Measurements from ENCODE around the gene PLCB3.
"Not testable (repeated sequence)": the region's sequence is repeated elsewhere in the genome, so short reads cannot be mapped to it uniquely, and the experiment has no call there.

PLCB3 gene

DNA sequence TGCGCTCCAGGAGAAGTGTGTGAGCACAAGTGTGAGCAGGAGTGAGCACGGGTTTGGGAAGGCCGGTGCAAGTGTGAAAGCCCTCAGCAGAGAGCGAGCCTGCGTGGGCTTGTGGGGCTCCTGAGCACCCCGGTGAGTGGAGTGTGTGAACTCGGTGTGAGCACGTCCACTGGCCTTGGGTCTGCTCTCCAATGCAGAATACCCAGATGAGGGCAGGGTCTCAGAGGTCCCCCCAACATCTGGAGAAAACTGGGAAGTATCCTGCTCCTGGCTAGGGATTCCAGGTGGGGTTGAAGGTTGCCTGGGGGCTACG is 55.2 kb downstream of the PLCB3 start:
- DNase-seq, result no peak

DNA sequence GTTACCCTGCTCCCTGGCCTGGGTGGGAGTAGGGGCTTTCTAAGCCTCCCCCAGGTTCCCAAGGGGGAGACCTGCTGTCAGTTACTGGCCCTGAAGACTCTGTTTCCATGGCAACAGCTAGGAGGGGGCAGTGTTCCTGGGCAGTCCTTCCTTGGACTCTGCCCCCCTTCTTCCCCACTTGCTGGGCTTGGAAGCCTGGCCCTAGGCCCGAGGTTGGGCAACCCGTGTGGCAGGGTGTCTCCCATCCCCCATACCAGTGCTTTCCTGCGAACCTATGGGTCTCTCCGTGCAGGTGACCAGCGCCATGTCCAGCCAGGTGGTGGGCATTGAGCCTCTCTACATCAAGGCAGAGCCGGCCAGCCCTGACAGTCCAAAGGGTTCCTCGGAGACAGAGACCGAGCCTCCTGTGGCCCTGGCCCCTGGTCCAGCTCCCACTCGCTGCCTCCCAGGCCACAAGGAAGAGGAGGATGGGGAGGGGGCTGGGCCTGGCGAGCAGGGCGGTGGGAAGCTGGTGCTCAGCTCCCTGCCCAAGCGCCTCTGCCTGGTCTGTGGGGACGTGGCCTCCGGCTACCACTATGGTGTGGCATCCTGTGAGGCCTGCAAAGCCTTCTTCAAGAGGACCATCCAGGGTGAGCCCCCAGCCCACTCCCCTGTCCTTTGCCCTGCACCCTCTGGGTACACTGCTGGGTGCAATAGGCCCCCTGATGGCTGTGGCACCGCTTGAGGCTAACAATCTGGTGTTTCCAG is 55.7 kb downstream of the PLCB3 start:
- no peak for DNase-seq

DNA sequence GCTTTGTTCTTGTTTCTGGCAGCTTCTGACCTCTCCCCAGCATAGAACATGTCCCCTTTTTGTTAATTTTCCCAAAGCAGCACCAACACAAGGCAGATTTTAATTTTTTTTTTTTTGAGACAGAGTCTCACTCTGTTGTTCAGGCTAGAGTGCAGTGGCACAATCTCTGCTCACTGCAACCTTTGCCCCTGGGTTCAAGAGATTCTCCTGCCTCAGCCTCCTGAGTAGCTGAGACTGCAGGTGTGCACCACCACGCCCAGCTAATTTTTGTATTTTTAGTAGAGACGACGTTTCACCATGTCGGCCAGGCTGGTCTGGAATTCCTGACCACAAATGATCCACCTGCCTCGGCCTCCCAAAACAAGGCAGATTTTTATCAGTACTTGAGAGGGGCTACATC is 56.5 kb downstream of the PLCB3 start:
- DNase-seq, result not testable (repeated sequence)

DNA sequence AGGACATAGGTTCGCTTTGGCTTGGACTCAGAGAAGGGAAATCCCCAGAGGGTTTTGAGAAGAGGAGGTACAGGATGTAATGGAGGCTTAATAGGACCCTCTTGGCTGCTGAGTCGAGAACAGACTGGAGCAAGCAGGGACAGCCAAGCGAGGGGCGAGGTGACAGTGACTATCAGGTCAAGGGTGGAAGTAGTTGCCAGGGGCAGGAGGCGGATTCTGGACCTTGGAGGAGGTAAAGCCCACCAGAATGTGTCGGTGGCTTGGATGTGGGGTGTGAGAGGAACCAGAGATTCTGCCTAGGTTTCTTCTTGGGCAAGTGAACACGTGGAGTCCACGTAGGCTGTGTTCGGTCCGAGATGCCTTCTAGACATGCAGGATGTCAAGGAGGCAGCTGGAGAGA is 61.6 kb downstream of the PLCB3 start:
- no peak for DNase-seq

DNA sequence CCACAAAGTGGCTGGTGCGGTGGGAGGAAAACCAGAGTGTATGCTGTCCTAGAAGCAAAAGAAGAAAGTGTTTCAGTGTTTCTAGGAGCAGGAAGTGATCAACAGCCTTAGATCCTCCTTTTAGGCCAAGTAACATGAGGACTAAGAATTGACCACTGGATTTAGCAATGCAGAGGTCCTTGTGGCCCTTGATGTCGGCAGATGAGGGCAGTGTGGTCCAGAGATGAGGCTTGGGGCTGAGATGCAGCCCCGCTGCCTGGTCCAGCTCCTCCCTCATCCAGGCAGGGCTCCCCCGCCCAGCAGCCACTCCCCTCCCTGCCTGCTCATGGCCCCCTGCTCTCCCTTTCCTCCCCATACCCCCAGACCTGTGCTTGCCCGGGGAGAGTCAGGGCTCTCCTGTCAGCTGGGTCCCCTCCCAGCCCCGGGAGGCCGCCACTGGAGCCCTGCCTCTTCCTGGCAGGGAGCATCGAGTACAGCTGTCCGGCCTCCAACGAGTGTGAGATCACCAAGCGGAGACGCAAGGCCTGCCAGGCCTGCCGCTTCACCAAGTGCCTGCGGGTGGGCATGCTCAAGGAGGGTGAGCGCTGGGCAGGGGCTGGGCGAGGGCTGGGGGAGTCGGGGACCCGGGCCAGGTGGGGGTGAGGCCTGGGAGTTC is 62.3 kb downstream of the PLCB3 start:
- no peak for DNase-seq

DNA sequence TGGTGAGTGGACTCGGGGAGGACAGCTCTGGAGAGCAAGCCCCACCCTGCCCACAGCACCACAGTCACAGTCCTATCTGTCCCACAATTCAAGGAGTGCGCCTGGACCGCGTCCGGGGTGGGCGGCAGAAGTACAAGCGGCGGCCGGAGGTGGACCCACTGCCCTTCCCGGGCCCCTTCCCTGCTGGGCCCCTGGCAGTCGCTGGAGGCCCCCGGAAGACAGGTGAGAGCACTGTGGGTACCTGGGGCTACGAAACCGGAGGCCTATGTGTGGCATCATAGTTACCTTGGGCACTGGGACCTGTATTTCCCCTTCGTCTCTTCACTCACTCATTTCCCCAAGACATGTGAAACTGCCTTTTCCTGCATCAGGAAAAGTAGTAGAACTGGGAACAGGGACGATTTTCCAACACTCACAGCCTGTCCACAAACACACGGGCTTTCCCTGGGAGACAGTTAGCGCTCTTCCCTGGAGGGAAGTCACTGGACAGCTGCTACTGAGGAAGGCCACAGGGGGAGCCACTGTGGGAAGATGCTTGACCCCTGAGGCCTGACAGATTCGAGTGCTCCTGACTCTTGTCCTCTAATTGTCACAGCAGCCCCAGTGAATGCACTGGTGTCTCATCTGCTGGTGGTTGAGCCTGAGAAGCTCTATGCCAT is 62.9 kb downstream of the PLCB3 start:
- DNase-seq, result no peak

DNA sequence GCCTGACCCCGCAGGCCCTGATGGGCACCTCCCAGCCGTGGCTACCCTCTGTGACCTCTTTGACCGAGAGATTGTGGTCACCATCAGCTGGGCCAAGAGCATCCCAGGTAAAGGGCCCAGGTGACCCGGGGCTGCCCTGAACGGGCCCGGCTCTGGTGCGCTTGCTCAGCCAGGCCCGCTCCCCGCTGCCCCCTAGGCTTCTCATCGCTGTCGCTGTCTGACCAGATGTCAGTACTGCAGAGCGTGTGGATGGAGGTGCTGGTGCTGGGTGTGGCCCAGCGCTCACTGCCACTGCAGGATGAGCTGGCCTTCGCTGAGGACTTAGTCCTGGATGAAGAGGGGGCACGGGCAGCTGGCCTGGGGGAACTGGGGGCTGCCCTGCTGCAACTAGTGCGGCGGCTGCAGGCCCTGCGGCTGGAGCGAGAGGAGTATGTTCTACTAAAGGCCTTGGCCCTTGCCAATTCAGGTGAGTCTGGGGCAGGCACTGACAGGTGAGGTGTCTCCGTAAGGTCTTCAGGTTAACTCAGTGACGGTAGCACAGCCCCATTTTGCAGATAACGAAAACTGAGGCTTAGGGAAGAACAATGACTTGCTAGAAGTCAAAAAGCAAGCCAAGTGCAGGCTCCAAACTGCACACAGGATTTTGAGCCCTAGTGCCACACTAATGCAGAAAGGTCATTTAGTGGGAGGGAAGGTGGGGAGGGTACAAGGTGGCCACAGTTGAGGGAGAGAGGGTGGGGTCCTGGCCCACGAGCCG is 63.7 kb downstream of the PLCB3 start:
- no peak for DNase-seq

DNA sequence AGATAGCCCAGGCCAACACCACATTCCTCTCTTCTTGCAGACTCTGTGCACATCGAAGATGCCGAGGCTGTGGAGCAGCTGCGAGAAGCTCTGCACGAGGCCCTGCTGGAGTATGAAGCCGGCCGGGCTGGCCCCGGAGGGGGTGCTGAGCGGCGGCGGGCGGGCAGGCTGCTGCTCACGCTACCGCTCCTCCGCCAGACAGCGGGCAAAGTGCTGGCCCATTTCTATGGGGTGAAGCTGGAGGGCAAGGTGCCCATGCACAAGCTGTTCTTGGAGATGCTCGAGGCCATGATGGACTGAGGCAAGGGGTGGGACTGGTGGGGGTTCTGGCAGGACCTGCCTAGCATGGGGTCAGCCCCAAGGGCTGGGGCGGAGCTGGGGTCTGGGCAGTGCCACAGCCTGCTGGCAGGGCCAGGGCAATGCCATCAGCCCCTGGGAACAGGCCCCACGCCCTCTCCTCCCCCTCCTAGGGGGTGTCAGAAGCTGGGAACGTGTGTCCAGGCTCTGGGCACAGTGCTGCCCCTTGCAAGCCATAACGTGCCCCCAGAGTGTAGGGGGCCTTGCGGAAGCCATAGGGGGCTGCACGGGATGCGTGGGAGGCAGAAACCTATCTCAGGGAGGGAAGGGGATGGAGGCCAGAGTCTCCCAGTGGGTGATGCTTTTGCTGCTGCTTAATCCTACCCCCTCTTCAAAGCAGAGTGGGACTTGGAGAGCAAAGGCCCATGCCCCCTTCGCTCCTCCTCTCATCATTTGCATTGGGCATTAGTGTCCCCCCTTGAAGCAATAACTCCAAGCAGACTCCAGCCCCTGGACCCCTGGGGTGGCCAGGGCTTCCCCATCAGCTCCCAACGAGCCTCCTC is 64.6 kb downstream of the PLCB3 start:
- not testable (repeated sequence) for DNase-seq

DNA sequence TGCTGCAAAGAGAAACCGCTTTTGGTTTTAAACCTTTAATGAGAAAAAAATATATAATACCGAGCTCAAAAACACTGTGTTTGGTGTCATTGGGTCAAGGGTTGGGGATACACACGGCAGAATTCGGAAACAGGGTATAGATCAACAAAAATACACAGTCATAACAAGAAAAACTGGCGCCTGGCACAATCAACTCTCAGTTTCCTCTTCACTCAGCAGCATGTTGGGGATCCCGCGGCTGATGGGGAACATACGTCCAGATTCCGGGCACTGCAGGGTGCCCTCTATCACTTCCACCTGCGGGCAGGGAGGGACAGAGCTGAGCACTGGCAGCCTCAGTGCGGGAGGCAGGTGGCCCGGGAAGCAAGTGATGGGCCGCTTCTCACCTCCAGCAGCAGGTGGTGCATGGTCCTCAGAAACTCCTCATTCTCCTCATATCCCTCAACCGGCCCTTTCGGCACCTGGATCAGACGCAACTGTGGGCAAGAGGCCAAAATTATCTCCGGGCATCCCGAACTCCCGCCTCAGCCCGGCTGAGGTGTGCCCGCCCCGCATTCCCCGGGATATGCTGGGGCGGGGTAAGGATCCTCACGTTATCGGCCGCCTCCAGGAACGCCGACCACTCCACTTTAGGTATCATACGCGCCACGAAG is 65.5 kb downstream of the PLCB3 start:
- no peak for DNase-seq

DNA sequence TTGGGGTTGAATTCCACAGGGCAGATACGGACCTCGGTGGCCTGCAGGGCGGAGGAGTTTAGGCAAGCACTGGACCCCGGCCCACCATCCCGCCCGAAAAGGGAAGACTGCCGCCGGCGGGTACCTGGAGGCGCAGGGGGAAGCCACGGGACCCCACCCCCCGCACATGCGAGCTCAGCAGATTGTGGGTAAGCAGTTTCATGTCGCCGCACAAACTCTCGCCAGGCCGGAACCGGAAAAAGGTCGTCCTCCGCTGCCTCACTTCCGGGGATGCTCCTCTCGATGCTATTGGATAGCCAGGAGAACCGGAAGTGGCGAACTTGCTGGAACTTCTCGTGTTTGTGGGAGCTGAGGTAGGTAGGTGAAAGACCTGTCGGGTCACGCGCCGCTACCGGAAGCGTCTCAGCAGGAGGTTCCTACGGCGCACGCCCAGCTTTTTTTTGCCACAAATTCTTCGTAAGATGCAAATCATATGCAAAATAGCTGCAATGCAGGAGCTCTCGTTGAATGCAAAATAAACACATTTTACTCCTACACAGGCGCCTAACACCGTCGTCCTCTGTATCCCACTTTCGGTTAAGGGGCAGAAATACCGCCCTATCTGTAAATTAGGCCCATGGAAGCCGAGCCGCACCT is 66.1 kb downstream of the PLCB3 start, which contains the start of gene TRMT112:
Gene TRMT112, minus strand, starts transcription at position 235 of the 636 bp plus-strand sequence. Its CDS starts 33 bp downstream, at position 202.
- peak; percentile 98 for DNase-seq

DNA sequence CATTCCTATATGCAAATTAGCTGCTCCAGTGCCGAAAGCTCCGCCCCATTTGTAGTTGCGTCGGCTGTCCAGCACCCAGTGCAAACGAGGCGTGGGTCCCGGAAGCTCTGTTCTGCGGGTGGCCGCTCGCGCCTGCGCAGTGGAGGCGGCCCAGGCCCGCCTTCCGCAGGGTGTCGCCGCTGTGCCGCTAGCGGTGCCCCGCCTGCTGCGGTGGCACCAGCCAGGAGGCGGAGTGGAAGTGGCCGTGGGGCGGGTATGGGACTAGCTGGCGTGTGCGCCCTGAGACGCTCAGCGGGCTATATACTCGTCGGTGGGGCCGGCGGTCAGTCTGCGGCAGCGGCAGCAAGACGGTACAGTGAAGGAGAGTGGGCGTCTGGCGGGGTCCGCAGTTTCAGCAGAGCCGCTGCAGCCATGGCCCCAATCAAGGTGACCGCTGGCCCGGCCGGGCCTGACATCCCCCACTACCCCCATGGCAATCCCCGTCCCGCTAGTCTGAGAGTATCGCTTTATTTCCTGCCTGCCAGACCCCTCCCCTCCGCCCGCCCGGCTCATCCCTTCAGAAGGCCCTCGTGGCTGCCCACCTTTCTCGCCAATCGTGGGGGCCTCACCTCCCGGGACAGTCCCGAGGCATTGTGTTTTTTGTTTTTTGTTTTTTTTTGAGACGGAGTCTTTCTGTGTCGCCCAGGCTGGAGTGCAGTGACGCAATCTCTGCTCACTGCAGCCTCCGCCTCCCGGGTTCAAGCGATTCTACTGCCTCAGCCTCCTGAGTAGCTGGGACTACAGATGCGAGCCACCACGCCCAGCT is 66.8 kb downstream of the PLCB3 start, which contains the start of gene PRDX5:
Gene PRDX5, plus strand, starts transcription at position 161 of the 805 bp plus-strand sequence. Its CDS starts 95 bp downstream, at position 256.
- DNase-seq, result peak; percentile 99

Data from femur (tissue), 1 donor.